GM15510 (cell line): ENCODE data around the gene EXT2.

ENCODE experiments used
- POLR2A ChIP-seq: IDR thresholded peaks from 3 replicates; pipeline ENCODE4 v1.6.1; 2011; ENCODE audit warnings: borderline replicate concordance; ENCODE audit not compliant: insufficient read length; ENCODE audit errors: extremely low read depth

EXT2 gene

DNA sequence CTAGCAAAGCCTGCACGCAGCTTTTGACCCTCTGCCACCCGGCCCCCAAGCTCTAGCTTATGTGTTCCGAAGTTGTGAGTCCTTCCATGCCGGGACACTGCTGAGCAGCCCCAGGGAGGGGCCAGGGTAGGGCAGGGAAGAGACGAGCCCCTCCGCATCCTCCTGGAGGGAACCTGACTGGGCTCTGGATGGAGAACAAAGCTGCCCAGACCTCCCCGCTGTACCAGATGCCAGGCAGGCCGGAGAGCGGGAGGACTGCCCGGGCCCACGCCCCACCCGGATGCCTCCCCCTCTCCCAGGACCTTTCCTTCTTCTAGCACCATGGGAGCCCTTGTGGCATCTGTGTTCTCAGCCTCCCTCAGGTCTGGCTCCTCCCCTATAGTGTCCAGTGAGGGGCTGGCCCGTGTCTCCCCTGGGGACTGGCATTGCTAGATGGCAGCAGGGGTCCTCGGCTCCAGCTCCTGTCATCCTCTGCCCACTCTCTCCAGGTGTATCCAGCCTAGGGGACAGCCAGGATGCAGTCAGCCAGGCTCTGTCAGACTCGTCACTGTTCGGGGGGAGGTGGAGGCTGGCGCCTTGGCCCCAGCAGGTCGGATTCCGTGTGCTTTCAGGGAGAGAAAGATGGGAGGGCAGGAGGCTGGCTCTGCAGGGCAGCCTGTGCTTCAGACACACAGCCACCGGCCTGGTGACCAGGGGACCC, 168.4 kb downstream of the EXT2 start:
- TF ChIP-seq POLR2A = no peak

DNA sequence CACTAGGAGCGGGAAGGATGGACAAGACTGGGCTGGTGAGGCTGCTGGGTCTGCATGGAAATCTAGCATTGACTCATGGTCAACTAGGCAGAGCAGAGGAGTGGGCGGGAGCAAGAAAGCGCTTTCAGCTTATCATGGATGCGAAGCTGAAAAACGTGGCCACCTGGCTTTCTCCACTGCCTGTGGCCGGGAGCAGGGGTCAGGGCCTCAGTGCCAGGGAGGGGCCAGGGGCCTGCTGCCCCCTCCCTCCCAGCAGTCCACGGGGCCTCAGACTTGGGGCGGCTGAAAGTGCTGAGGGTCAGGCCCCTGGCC, 168.9 kb downstream of the EXT2 start:
- TF ChIP-seq POLR2A = no peak

DNA sequence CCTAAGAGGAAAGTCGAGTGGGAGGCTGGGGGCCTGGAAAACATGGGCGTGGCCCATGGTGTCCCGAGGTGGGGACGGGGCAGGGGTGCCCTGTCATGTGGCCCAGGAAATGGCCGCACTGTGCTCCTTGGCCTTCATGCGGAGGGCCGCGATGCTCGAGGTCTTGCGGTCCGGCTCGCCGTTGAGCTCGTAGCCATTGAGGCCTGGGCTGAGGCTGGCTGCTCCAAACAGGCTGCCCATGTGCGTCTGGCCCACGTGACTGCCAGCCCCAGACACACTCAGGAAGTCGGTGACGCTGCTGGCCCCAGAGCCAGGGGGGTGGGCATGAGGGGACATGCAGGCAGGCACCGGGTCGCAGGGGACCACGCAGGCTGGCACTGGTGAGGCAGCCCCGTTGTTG, 169.3 kb downstream of the EXT2 start:
- TF ChIP-seq POLR2A = no peak

DNA sequence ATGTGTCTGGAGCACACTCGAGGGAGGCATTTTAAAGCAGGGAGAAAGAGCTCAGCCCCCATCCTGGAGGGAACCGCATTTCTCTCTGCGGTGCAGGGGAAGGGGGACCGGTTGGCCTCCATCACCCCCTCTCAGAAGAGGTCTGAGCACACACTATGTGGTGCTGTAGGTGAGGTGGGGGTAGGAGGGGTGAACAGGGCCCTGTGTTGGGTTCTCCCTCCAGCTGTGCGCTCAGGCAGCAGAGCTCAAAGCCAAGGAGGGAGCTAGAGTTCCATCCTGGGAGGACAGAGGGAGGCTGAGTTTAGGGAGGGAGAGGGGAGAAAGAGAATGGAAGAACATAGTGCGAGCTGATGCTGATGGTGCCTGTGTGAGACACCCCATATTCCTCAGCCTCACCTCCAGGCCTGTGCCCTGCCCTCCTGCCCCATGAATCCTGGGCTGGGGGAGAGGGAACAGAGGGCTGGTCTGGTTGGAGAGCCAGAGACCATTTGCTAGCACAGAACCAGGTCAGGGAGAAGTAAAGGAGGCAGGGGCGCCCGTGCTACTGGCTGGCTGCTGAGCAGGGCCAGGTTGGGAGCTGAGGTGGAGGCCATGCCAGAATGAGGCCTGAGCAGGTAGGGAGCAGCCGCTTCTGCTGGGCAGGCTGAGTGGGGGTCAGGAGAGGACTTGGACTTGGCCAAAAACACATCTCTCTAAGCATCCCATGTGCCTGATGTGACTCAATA, 170.7 kb downstream of the EXT2 start:
- TF ChIP-seq POLR2A = no peak

DNA sequence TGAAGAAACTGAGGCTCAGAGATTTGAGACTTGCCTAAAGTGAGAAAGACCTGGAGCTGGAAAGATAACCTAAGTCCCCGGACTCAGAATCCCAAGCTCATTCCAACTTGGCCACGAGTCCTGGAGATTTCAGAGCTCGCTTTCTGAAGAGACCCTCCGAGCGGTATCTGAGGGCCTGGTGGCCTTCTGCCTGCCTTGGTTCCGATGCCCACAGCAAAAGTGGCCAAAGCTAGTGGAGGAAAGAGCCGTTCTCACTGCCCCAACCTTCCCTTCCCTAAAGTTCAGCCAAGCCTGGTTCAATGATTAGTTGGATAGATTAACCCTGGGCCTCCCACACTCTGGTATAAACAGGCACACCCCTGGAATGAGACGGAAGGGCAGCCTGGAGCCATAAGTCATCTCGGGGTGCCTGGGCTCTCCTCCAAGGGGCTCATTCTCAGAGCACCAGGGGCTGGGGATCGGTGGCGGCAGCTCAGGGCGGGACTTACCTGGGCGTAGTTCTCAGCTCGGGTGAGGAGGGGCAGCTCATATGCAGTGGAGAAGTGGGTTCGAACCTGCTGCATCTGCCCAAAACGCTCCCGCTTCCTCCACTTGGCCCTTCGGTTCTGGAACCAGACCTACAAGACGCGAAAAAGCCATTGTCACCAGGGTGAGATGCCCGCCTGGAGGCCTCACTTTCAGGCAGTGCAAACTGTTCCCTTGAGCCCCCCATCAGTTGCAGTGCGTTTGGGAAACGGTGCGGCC, 171.7 kb downstream of the EXT2 start:
- TF ChIP-seq POLR2A = no peak

DNA sequence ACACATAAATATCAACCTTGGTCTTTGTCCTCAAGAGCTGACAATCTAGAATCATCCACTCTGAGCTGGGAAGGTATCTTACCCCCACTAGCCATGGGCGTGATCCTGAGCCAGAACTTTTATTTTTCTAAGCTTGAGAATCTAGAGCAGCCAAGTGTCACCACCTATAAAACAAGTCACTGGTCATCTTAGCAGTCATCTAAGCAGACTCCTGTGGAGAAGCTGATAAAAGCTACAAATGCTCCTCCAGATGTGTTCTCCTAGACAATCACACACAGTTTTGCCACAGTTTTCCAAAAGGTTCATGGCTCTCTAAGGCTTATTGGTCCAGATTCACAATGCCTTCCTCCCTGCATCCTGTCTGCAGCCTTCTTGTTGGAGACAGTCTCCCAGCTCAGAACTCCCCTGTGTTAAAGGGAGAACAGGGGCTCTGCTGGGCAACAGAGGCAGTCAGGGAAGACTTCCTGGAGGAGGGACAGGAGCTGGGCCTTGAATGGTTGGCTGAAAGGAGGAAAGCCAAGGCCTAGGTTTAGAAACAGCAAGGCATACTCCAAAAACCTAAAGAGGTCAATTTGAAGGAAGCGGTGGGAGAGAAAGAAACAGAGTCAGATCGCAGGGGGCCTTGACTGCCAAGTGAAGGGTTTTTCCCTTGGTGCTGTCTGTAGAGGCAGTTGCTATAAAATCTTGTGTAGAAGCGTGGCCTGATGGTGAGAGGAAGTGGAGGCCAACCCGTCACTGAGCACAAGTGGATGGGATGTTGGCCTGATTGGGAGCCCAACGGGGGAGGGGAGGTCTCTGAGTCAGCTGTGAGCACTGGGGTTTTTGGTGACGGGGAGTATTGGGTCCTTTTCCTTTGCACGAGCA, 172.5 kb downstream of the EXT2 start:
- no peak for TF ChIP-seq POLR2A

DNA sequence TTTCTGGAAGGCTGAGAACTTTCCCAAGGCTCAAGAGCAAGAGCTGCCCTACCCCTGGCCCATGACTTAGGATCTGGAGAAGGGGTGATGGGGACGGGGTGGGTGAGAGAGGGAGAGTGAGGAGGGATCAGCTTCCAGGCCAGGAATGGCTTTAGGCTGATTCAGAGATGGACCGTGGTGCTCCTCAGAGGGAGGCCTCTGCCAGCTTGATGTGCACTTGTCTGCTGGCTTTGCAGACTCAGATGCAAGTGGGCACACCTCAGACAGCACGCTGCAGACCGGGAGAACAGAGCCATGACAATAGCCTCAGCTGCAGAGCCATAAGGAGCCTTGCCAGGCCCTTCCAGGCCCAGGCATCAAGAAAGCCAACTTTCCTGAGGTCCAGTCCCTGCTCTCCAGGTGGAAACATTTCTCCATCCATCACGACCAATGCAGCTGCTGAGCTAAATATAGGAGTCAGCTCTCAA, 173.2 kb downstream of the EXT2 start:
- TF ChIP-seq POLR2A = no peak

DNA sequence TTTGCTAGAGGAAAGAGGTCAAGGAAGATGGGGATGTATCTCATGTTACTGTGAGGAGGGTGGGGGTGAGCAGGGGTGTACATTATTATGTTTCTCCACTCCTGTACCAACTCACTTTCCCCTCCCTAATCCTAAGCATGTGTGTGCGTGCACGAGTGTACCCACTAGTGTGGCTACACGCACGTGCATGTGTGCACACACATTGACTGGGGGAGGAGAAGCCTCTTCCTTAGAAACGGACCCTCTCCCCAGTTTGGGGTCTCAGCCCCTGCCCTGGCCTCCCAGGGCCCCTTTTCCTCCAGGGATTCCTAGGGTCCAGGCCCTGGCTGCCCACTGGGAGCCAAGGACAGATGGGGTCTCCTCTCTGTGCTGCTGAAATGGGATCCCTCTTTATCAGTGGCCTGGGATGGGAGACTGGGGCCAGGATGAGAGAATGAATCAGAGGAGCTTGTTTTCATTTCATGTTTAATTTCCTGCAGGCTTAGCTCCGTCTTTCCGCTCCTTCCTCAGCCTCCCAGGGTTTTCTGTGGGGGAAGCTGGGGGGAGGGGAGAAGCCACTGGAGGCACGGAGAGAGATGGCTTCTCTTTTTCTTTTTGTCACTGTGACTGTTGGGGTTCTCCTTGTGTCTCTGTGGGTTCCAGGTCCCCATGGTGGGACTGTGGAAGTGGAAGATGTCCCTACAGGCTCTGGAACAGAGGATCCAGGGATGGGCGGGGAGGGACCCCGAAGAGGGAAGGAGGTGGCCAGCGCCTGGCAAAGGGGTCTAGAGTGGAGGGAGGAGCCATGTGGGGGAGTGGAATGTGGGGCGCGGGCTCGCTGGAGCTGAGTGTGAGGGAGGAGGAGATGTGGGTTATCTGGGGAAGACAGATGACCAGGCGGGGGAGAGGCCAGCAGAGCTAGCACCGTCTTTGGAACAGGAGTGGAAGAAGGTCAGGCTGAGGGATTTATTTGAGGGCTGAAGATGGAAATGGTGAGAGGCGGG, 174.2 kb downstream of the EXT2 start:
- TF ChIP-seq POLR2A = no peak

DNA sequence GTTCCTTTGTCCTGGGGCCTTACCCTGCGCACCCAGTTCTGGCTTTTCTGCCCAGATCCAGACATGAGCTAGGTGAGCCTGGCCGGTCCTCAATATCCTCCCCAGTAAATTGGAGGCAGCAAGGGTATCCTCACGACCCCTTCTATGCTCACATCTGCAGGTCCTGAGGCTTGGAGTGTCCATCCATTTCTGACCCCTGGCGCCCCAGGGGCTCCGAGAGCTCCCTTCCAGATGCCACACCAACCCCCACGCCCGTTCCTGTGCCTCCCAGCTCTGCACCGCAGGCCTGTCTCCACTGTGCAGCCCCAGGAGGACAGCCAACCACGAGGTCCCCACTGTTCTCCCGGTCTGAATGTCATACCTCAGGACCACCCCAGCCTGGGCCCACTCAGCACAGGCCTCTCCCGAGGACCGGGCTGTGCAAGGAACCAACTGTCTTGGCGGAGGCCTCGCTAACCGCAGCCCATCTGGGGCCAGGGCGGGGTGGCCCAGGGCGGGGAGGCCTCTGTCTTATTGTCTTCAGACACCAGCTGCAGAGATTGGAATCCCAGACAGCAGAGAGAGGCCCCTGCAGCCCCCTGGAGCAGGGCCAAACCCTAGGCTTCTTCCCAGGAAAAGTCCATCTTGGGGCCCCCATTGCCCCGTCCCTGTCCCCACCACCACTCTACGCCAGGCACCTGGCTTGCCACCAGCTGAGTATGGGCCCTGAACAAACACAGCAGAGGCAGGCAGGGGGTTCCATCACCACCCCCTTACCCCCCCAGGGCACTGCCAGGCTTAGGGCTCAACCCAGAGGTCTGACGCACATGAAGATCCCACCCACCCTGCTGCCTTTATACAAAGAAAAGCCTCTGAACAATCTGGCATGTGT, 175.2 kb downstream of the EXT2 start:
- no peak for TF ChIP-seq POLR2A

DNA sequence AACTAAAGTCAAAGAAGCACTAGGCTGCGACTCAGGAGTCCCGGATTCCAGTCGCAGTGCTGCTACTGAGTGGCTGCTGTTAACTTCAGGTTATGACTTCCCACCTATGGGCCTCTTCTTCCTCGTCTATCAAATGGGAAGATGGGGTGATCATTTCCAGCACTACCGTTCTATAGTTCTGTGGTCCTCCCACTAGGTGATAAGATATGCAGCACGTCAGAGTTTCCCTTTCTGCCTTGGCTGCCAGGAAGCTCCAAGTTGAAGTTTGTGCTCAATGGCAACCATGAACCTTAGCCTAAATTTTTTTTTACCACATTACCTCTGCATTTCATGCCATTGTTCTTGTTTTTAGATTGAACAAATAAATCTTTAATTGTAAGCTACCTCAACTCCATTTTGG, 175.8 kb downstream of the EXT2 start:
- no peak for TF ChIP-seq POLR2A

DNA sequence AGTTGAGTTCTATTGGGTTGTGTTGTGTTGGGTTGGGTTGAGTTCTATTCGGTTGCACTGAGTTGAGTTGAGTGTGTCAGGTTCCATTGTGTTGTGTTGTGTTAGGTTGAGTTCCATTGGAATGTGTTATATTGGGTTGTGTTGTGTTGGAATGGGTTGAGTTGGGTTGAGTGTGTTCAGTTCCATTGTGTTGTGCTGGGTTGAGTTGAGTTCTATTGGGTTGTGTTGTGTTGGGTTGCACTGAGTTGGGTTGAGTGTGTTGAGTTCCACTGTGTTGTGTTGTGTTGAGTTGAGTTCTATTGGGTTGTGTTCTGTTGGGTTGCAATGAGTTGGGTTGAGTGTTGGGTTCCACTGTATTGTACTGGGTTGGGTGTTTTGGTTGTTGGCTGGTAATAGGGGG, 178.9 kb downstream of the EXT2 start:
- TF ChIP-seq POLR2A = no peak

DNA sequence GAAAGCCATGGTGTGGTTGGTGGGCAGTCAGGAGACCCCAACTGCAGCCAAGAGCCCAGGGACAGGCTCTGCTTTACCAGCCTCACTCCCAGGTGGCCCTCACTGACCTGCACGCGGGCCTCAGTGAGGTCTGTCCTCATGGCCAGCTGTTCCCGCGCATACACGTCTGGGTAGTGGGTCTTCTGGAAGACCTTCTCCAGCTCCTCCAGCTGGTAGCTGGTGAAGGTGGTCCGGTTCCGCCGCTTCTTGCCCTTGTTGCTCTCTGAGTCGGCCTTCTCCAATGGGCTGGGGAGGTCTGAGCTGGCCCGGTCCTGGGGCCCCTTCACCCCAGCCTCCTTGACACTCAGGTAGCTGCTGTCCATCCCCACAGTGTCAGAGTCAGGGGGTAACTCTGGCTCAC, 179.8 kb downstream of the EXT2 start:
- no peak for TF ChIP-seq POLR2A

DNA sequence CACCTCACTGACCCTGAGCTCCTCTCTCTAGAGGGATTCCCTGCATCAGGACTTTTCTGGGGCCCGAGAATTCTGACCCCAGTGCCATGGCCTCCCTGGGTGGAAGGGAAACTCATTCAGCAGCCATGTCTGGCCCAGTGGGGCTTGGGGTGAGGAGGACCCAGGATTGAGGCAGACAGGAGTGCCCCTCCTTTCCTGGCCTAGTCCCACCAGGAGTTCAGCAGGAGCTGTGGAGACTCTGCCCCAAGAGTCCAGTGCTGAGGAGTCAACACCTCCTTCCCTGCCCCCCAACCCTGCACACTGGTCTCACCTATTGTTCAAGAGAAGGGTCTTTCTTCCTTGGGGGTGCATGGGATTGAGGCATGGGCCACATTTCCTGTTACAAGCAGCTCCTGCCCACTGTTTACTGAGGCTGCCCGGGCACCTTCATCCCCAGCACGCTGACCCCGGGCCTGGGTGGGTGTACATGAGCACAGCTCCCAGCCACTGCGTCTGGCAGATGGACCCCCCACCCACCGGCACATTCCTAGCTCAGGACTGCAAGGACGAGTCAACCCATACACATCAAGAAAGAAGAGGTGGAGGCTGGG, 180.6 kb downstream of the EXT2 start:
- TF ChIP-seq POLR2A = no peak
